Activated CD8-positive, alpha-beta memory T cell treated with anti-CD3 and anti-CD28 coated beads, Interleukin-2, amount 10 ng/mL, durations not matched to agents 7 days and 5 days (primary cell): ENCODE results near the gene CDHR4. TPM values are rescaled to one million over a fixed set of nuclear protein-coding genes. Genes with fewer than 3 reads are reported as not detected.
"Not testable (repeated sequence)": the region's sequence is repeated elsewhere in the genome, so short reads cannot be mapped to it uniquely, and the experiment has no call there.

Source experiments
- ATAC-seq: fragments of 150-1000 bp; cut with Tn5 transposase; one replicate; pipeline ENCODE4 v1.10.0; 2021; ENCODE audit warnings: moderate library complexity
- CTCF ChIA-PET: fragments of 350-600 bp; sonication (Branson Sonifier 250); formaldehyde crosslinking; loops from one replicate; lab custom pipeline; 2021; ENCODE audit warnings: antibody characterized with exemption; lab: Charles Lee
- DNase-seq: peaks from one replicate; pipeline ENCODE4 v3.0.0-alpha.2; 2020
- H3K27ac Mint-ChIP-seq: one replicate; pipeline ENCODE4 v1.8.0; 2021; ENCODE audit warnings: mild to moderate bottlenecking, mixed read lengths
- H3K27me3 Mint-ChIP-seq: one replicate; pipeline ENCODE4 v1.8.0; 2021; ENCODE audit warnings: mixed read lengths
- H3K36me3 Mint-ChIP-seq: one replicate; pipeline ENCODE4 v1.8.0; 2021; ENCODE audit warnings: mild to moderate bottlenecking, mixed read lengths
- H3K4me1 Mint-ChIP-seq: one replicate; pipeline ENCODE4 v1.8.0; 2021; ENCODE audit warnings: mixed read lengths
- H3K4me3 Mint-ChIP-seq: one replicate; pipeline ENCODE4 v1.8.0; 2021; ENCODE audit warnings: mild to moderate bottlenecking, moderate library complexity, mixed read lengths
- H3K9me3 Mint-ChIP-seq: one replicate; pipeline ENCODE4 v1.8.0; 2022; ENCODE audit warnings: low read depth, mixed read lengths
- total RNA-seq, 2 experiments: library from RNA; stranded (reverse); gene quantifications; one replicate each; pipeline ENCODE4 v1.2.3, GENCODE V29; 2021

Gene CDHR4, protein sequence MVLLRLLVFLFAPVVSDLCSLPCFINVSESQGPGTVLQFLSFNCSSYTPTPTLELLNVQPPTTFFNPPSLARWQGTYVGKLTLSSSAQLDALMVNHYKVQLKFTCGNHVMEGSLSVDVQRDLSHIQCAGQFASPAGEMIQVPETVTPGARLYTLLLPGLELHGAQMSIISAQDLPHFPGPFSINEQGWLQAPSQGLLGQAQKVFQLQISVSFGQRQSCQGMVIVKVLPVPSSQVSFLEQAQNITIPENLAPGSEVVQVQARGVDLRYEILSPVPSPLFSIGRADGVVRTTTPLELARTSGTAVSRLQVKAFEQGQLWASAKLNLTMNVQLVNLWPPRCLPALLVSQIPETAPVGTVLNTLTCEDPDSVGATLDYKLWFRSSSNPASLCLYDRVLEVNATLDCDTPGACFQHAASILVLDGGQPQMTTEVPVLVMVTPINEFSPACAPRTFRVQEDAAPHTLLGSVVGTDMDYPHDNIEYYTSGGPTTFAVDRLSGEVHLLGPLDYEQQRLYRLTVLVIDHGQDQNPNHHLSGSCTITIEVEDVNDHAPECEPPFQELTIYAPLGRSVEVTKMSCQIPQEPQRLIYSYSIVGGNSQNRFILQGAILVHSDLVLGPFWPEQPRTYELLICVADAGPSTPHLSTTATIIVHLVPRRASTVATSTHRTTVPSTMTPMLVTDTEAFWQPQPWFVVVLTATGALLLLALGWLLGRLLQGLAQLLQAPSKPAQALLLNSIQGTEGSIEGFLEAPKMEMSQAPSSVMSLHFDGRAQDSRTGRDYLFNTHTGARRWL
- under 1 TPM in 1 of 2 experiments, not detected in 1; 0.16 TPM for total RNA-seq

DNA sequence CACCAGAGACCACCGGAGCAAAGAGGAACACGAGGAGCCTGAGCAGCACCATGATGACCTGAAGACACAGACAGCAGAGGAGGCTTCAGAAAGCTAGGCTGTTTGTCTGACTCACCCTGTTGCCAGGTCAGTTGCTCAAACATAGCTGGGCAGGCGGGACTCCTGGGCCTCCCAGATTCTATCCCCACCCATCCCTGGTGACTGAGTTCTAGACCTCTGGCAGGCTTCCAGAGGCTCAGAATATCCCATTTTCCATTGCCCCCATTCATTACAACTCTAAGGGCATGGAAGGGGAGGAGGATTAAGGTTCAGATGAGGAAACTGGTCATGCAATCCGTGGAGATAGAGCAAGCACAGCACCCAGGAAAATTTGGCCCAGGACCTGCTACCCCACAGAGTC, at the start of gene CDHR4:
Gene CDHR4, minus strand, starts transcription at position 113 of the 400 bp plus-strand sequence. Its CDS starts 61 bp downstream, at position 52.
- CTCF ChIA-PET = interaction anchor here (0.7 to 15.8 kb wide), 4 partner anchors 12 to 37 kb away, joined by 3 to 261 read pairs (median 48); partner anchors contain the start of gene UBA7
- H3K9me3 Mint-ChIP-seq = no peaks in the 10 kb centered on the region
- peaks cover 11% of the 10 kb centered on the region for H3K27me3 Mint-ChIP-seq
- DNase-seq (no peak), ATAC-seq (no peak)
- H3K36me3 Mint-ChIP-seq = no peaks in the 10 kb centered on the region
- H3K4me1 Mint-ChIP-seq = peaks cover 10% of the 10 kb centered on the region
- H3K4me3 Mint-ChIP-seq = no peak within 1 kb of the TSS
- H3K27ac Mint-ChIP-seq = no peak within 1 kb of the TSS

DNA sequence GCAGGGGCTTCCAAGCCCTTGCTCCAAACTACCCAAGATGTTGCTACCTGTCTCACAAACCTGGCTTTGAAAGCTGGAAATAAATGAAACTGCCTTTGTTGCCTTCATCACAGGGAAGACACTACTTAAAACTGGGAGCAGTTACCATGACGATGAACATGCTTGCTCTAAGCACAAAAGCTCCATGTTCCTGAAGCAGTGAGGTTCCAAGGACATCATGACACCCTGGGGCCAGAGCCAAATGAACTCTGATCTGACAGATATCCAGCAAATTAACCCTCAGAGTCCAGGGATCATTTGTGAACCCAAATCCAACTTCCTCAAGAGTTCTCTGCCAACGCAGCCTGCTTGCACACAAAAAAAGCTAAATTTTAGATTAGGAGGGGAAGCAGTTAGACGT, 46.0 kb upstream of the CDHR4 start:
- Mint-ChIP-seq H3K36me3 (peaks cover 8% of the 10 kb centered on the region), H3K4me3 (no peak overlapping the region), H3K9me3 (no peaks in the 10 kb centered on the region), H3K4me1 (no peaks in the 10 kb centered on the region), H3K27ac (no peak overlapping the region), H3K27me3 (no peaks in the 10 kb centered on the region)
- CTCF ChIA-PET = interaction anchor here (1.1 to 1.8 kb wide), 2 partner anchors 43 to 44 kb away, joined by 3 to 4 read pairs; partner anchors contain the start of gene INKA1
- ATAC-seq (no peak), DNase-seq (no peak)

DNA sequence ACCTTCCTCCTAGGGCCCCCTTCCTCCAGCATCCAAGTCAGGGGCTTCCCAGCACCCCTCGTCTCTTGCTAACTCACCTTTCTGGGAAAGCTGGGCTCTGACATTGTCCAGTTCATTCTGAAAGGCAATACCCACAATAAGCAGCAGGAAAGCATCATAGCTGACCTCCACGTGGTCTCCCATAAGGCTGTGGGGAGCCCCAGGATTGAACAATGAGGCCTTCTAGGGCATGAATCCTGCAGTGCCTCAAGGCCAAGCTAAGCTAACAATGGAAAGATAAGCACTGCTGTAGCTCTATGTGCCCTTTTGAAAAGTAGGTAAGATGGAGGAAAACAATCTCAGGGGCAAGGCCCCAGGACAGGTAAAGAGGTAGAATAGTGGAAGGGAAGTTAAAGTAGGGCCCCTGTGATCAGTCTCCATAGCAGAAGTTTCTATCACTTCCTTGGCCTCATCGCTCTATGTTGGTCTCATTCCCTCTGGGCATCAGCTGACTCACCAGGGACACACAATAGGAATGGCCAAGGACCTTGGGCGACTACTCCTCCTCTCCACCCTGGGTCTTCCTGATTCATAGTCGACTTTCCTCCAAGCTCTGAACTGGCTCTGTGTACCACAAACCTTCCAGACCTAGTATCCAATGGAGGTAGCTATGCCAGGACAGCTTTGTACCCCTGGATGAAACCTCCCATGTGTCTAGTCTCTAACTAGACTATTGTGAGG, 45.0 kb upstream of the CDHR4 start:
- Mint-ChIP-seq H3K27me3 (no peaks in the 10 kb centered on the region), H3K9me3 (no peaks in the 10 kb centered on the region), H3K36me3 (peaks cover 8% of the 10 kb centered on the region), H3K27ac (peak overlapping the region; percentile 4), H3K4me1 (no peaks in the 10 kb centered on the region), H3K4me3 (no peak overlapping the region)
- no peak for ATAC-seq
- CTCF ChIA-PET = interaction anchor here (1.1 to 1.8 kb wide), 3 partner anchors 8 to 43 kb away, joined by 3 to 7 read pairs (median 4); partner anchors contain the start of gene INKA1
- DNase-seq = no peak

DNA sequence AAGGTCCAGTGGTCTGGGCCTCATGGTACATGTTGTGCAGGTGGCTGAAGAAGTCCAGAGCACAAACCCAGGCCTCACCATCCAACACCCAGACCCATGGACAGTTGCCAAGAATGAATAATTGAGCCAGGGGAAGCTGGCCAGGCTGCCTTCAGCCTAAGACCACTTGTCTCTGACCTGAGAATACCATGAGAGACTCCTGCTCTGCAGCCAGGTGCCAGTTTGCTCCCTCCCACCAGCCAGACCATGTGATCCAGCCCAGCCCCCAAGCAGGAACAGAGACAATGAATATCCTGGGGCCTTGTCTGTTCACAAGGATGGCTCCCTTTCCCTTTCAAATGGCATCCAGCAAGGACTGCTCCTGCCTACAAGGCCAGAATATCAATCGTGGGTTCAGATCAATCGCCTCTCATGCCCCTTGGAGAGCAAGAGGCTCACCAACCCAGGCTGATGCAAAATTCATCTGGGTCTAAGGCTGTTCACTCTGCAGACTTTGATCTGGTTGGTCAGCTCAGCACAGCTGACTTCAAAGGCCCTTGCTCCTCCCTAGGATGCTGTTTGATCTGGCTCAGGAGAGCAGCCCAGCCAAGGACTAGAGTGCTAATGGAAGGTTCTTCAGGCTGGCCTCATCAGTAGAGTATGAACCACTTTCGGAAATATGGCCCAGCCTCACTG, 43.3 kb upstream of the CDHR4 start:
- H3K4me1 Mint-ChIP-seq = peaks cover 1% of the 10 kb centered on the region
- ATAC-seq (no peak), DNase-seq (no peak)
- H3K36me3 Mint-ChIP-seq = peaks cover 9% of the 10 kb centered on the region
- CTCF ChIA-PET = interaction anchor here (12.1 kb wide), 1 partner anchor 37 kb away, joined by 261 read pairs; the partner anchor contains the start of genes CDHR4, INKA1 and UBA7
- H3K27me3 Mint-ChIP-seq = no peaks in the 10 kb centered on the region
- H3K4me3 Mint-ChIP-seq = no peak overlapping the region
- no peak overlapping the region for H3K27ac Mint-ChIP-seq
- H3K9me3 Mint-ChIP-seq = no peaks in the 10 kb centered on the region

DNA sequence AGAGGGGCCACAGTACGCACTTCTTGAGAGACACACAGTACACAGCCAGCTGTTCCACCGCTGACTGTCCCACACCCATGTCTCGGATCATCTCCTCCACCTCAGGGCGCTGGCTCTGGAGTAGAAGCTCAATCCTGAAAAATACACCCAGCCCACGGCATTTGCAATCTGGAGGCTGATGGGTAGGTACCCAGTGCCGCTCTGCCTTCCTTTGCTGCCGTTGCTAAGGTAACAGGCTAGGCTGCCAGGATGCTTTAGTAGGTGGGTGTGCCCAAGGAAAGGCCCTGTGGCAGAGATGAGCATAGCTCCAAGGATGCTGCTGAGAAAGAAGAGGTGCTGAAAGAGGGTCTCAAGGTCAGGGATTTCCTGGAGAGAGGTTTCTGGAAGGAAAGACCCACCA, 42.1 kb upstream of the CDHR4 start:
- DNase-seq (no peak), ATAC-seq (no peak)
- no peak overlapping the region for H3K27ac Mint-ChIP-seq
- H3K9me3 Mint-ChIP-seq = no peaks in the 10 kb centered on the region
- no peak overlapping the region for H3K4me3 Mint-ChIP-seq
- H3K4me1 Mint-ChIP-seq = peaks cover 1% of the 10 kb centered on the region
- CTCF ChIA-PET = interaction anchor here (0.6 to 12.1 kb wide), 6 partner anchors 9 to 64 kb away, joined by 3 to 261 read pairs (median 4); partner anchors contain the start of genes CDHR4, INKA1, TRAIP and UBA7
- H3K36me3 Mint-ChIP-seq = peaks cover 9% of the 10 kb centered on the region
- H3K27me3 Mint-ChIP-seq = no peaks in the 10 kb centered on the region

DNA sequence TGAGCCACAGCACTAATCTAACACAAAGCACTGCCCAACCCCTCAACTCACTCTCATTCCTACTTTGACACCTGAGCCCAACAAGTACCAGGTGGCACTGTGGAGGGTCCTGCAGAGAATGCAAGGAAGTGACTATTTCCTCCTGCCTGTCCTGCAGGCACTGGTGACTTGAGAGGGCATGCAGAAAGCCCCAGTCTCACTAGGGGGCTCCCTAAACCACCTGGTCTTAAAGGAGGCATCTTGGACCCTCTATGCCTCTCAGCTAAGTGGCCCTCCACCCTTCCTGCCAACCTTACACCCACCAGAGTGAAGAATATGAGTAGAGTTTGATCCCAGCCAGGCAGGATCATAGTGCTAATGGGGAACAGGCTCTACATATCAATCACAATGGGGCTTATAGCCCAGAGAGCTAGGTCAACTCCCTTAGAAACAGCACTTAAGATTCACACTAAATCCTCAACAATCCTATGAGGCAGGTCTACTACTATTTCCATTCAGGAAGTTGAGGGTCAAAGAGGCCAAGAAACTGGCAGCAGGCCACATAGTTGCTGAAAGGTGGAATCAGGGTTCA, 41.5 kb upstream of the CDHR4 start:
- no peak overlapping the region for H3K4me3 Mint-ChIP-seq
- no peaks in the 10 kb centered on the region for H3K27me3 Mint-ChIP-seq
- CTCF ChIA-PET = interaction anchor here (0.7 to 12.1 kb wide), 6 partner anchors 10 to 64 kb away, joined by 3 to 261 read pairs (median 4); partner anchors contain the start of genes CDHR4, INKA1, TRAIP and UBA7
- H3K9me3 Mint-ChIP-seq = no peaks in the 10 kb centered on the region
- H3K27ac Mint-ChIP-seq = no peak overlapping the region
- H3K4me1 Mint-ChIP-seq = peaks cover 1% of the 10 kb centered on the region
- ATAC-seq (peak; percentile 40), DNase-seq (peak; percentile 58)
- H3K36me3 Mint-ChIP-seq = peaks cover 9% of the 10 kb centered on the region

DNA sequence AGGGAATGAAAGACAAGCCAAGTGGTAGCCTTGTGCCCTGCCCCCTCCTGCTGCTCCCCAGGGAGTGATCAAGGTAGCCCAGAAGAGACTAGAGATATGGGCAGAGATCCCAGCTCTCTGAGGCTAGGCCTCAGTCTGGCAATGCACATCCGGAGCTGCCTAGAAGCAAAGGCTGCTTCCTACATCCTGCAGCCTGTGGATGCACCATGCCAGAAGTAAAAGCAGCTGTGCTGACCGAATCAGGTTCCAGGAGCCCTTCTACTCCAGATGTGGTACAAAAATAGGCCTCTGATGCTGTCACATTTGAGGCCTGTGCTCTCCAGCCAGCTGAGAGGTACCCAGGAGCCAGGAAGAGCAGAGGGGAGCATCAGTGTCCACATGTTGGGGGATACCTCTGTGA, 40.7 kb upstream of the CDHR4 start:
- DNase-seq (no peak), ATAC-seq (no peak)
- no peak overlapping the region for H3K27ac Mint-ChIP-seq
- no peaks in the 10 kb centered on the region for H3K27me3 Mint-ChIP-seq
- no peaks in the 10 kb centered on the region for H3K9me3 Mint-ChIP-seq
- H3K4me1 Mint-ChIP-seq = peaks cover 1% of the 10 kb centered on the region
- CTCF ChIA-PET = interaction anchor here (1.1 to 12.1 kb wide), 5 partner anchors 15 to 65 kb away, joined by 4 to 261 read pairs (median 24); partner anchors contain the start of genes CDHR4, INKA1, TRAIP and UBA7
- H3K36me3 Mint-ChIP-seq = peaks cover 9% of the 10 kb centered on the region
- no peak overlapping the region for H3K4me3 Mint-ChIP-seq

DNA sequence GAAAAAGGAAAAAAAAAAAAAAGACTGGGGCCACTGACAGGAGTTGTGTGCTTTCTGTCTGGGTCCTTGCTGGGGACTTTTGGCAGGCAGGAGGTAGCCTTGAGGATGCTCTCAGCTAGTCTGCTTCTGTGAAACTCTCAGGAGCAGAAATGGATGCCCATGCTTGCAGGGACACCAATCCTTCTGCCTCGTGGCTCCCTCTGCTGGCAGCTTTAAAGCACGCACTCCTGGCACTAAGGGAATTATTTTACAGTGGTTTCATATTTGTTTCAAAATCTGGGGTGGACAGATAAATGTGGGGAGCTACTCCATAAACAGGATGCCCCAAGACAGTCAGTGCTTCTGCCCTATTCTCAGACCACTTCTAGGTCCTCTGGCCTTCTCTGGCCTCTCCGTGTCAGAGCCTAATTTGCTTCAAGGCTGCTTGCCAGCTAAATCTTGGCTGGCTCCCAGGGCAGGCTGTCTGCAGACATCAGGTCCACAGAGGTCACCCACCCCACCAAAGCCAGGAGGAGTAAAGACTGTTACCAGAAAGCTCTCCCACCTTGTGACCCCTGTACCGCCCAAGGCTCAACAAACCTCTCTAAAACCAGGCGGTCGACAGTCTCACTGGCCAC, 39.6 kb upstream of the CDHR4 start:
- Mint-ChIP-seq H3K9me3 (no peaks in the 10 kb centered on the region), H3K27me3 (no peaks in the 10 kb centered on the region), H3K36me3 (peaks cover 13% of the 10 kb centered on the region), H3K4me1 (peaks cover 1% of the 10 kb centered on the region), H3K4me3 (no peak overlapping the region), H3K27ac (no peak overlapping the region)
- CTCF ChIA-PET = interaction anchor here (0.7 to 12.1 kb wide), 41 partner anchors 10 to 314 kb away, joined by 3 to 261 read pairs (median 4); partner anchors contain the start of genes AMIGO3, CDHR4, INKA1 and IP6K1
- DNase-seq (peak; percentile 87), ATAC-seq (peak; percentile 91)

DNA sequence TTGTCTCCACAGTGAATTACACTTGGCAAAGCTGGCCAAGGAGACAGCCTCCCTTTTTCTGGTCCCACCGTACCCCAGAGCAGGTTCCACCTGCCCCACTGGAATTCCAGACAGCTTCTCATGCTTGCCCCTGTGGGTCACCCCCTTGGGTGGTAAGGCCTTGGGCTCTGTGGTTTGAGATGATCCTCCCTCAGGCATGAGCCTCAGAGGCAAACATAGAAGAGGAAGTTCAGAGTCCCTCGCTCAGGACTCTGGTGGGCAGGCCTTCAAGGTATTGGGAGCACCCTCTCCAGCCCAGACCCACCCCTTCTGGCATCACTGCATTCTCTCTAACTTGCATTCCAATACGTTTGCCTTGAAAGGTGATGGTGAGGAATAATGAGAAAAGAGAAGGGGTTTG, 31.7 kb upstream of the CDHR4 start:
- CTCF ChIA-PET = interaction anchor here (1.4 to 12.1 kb wide), 3 partner anchors 8 to 25 kb away, joined by 4 to 261 read pairs (median 23); partner anchors contain the start of genes CDHR4, INKA1 and UBA7
- no peaks in the 10 kb centered on the region for H3K4me1 Mint-ChIP-seq
- no peak overlapping the region for H3K27ac Mint-ChIP-seq
- DNase-seq (no peak), ATAC-seq (no peak)
- no peaks in the 10 kb centered on the region for H3K27me3 Mint-ChIP-seq
- H3K36me3 Mint-ChIP-seq = peaks cover 18% of the 10 kb centered on the region
- no peak overlapping the region for H3K4me3 Mint-ChIP-seq
- no peaks in the 10 kb centered on the region for H3K9me3 Mint-ChIP-seq

DNA sequence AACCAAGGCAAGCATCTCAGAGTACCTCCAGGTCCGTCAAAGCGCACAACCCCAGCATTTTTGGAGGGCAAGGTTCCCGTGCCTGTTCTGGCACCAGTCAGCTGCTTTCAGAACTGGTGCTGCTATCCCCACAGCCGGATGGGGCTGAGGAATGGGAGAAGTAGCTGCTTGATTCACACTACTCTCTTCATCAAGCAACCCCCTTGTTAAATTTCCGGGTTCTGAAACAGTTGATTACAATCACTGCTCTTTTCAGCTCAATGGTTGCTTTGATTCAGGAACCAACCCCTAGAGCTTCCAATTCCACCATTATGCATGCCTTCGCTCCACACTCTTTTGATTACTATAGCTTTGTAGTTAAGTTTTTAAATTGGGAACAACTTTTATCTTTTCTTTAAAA, 26.3 kb upstream of the CDHR4 start:
- CTCF ChIA-PET = interaction anchor here (1.2 to 6.1 kb wide), 4 partner anchors 9 to 23 kb away, joined by 3 to 23 read pairs (median 10); partner anchors contain the start of gene INKA1
- Mint-ChIP-seq H3K27ac (no peak overlapping the region), H3K4me3 (no peak overlapping the region)

DNA sequence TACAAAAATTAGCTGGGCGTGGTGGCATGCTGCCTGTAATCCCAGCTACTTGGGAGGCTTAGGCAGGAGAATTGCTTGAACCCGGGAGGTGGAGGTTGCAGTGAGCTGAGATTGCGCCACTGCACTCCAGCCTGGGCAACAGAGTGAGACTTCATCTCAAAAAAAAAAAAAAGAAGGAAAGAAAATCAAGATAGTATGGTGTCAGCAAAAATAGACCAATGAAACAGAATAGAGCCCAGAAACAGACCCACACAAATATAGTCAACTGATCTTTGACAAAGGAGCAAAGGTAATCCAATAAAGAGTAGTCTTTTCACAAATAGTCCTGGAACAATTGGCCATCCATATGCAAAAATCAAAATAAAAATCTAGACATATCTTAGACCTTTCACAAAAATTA, 23.5 kb upstream of the CDHR4 start:
- not testable (repeated sequence) for H3K36me3 Mint-ChIP-seq, H3K27ac Mint-ChIP-seq, H3K9me3 Mint-ChIP-seq, DNase-seq, H3K27me3 Mint-ChIP-seq, ATAC-seq, H3K4me1 Mint-ChIP-seq, H3K4me3 Mint-ChIP-seq
- CTCF ChIA-PET = interaction anchor here (1.6 to 1.8 kb wide), 2 partner anchors 16 to 20 kb away, joined by 7 to 9 read pairs; partner anchors contain the start of gene INKA1

More for the DNA sequence above, 26.3 kb upstream of the CDHR4 start:
- DNase-seq (no peak), ATAC-seq (no peak)
- Mint-ChIP-seq H3K36me3 (peaks cover 8% of the 10 kb centered on the region), H3K9me3 (no peaks in the 10 kb centered on the region), H3K27me3 (no peaks in the 10 kb centered on the region), H3K4me1 (no peaks in the 10 kb centered on the region)
